ENCODE results near the gene TTLL8. TPM values are rescaled to one million over a fixed set of nuclear protein-coding genes. Genes with fewer than 3 reads are reported as not detected.
A peak's percentile ranks its signal among the peaks of the same experiment; 100 is the strongest.

The TTLL8 gene
- total RNA-seq, 1 donor from 2014 or later = not detected

DNA sequence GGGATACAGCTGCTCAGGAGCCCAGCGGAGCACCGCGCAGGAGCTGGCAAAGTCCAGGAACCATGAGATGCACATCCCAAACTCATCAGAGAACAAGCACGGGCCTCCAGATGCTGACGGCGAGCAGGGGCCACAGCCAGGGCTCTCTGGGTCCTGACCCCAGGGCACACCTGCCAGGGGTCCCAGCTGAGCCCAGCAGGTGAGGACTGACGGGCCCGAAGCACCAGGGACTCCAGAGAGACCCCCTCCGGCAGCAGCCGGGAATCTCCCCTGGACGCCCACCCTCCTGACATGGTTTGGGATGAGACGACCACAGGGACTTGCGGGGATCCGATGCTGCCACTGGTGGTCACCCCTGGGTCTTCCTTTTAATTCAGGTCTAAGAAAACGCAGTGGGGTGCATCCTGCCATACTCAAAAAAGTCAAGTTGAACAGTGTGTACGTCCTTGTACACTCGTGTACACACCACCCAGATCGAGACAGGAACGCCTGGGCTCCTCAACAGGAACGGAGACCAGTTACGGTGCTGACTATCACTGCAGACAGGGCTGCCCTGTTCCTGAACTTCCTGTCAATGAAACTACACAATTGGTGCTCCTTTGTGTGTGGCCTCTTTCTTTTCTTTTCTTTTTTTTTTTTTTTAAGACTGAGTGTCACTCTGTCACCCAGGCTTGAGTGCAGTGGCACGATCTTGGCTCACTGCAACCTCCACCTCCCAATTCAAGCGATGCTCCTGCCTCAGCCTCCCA is 21.9 kb downstream of the TTLL8 start:
- DNase-seq (ENCODE audit: low spot score) = no peak
- Mint-ChIP-seq H3K4me3 (ENCODE audit: low read depth) (no peak overlapping the region), H3K9me3 (no peaks in the 10 kb centered on the region), H3K36me3 (ENCODE audit: low read depth) (no peaks in the 10 kb centered on the region), H3K4me1 (ENCODE audit: low read depth) (peaks cover 1% of the 10 kb centered on the region), H3K27ac (no peak overlapping the region), H3K27me3 (ENCODE audit: low read depth) (peaks cover 4% of the 10 kb centered on the region)
- intact Hi-C loops (cut with micrococcal nuclease) = no loop called here

DNA sequence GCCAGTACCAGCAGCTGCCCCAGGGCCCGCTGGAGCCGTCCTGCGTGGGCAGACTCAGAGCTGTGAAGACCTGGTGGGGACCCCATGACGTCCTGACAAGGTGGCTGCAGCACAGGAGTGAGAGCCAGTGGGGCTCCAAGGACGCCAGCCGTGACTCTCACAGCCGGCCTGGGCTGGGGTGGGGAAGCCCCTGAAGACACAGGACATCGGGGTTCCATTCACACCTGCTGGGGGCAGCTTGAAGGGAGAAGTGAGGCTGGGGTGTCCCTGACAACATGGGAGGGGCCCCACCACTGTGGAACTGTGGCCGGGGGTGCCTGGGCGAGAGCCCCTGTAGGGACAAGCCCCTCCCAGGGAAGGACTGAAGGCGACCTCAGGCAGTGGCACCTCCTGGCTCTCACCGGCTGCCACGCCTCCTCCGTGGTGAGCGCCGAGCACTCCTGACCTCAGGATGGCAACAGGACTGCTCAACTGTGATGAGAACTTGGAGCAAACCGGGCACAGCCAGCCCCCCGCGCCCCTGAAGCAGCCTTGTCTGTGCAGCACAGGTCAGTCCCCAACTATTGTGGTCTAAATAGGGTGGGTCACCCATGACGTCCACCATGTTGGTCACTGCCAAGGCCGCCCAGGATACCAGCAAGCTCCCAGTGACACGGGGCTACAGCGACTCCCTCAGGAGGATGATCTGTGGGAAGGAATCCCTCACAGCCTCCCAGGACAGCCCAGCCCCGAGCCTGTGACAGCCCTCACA is 22.8 kb downstream of the TTLL8 start:
- peaks cover 4% of the 10 kb centered on the region for H3K27me3 Mint-ChIP-seq (ENCODE audit: low read depth)
- no peak overlapping the region for H3K27ac Mint-ChIP-seq
- DNase-seq (ENCODE audit: low spot score) = no peak
- H3K4me3 Mint-ChIP-seq (ENCODE audit: low read depth) = no peak overlapping the region
- peaks cover 1% of the 10 kb centered on the region for H3K4me1 Mint-ChIP-seq (ENCODE audit: low read depth)
- intact Hi-C loops (cut with micrococcal nuclease) = no loop called here
- no peaks in the 10 kb centered on the region for H3K36me3 Mint-ChIP-seq (ENCODE audit: low read depth)
- no peaks in the 10 kb centered on the region for H3K9me3 Mint-ChIP-seq

GRCh38 chr22:50034126-50035081 is 23.7 kb downstream of the TTLL8 start:
- intact Hi-C loops (cut with micrococcal nuclease) = no loop called here
- DNase-seq (ENCODE audit: low spot score) = no peak

DNA sequence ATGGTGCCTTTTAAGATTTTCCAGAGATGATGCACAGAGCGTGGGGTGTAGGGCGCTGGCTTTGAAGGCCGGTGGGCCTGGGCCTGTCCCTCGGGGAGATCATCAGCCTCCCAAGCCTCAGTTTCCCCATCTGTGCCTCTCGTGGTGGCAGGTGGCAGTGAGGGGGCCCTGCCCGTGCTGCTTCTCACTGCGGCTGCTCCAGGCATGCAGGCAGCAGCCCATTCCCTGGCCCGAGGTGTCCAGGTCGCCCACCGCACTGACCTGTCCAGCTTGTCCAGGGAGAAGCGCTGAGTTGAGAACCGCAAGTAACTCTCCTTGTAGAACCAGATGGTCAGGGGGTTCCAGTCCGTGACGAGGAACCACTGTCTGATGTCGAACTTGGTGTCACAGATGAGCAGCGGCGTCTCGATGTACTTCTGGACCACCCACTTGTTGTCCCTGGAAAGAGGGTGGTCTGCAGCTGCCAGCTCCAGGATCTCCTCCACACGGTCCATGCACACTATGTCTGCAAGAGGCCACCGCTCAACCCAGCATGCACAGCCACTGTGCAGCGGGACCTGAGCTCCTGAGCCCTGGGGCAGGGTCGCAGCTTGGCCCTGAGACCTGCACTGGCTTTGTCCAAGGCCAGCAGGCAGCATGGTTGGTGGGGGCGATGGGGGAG is 25.0 kb downstream of the TTLL8 start:
- H3K27ac Mint-ChIP-seq = no peak overlapping the region
- no peak overlapping the region for H3K4me3 Mint-ChIP-seq (ENCODE audit: low read depth)
- no peaks in the 10 kb centered on the region for H3K9me3 Mint-ChIP-seq
- peaks cover 4% of the 10 kb centered on the region for H3K27me3 Mint-ChIP-seq (ENCODE audit: low read depth)
- H3K36me3 Mint-ChIP-seq (ENCODE audit: low read depth) = no peaks in the 10 kb centered on the region
- H3K4me1 Mint-ChIP-seq (ENCODE audit: low read depth) = peaks cover 2% of the 10 kb centered on the region
- no peak for DNase-seq (ENCODE audit: low spot score)
- intact Hi-C loops (cut with micrococcal nuclease) = no loop called here

More at GRCh38 chr22:50034126-50035081, 23.7 kb downstream of the TTLL8 start:
- H3K27me3 Mint-ChIP-seq (ENCODE audit: low read depth) = peaks cover 4% of the 10 kb centered on the region
- H3K4me1 Mint-ChIP-seq (ENCODE audit: low read depth) = peaks cover 1% of the 10 kb centered on the region
- no peak overlapping the region for H3K27ac Mint-ChIP-seq
- no peaks in the 10 kb centered on the region for H3K36me3 Mint-ChIP-seq (ENCODE audit: low read depth)
- H3K9me3 Mint-ChIP-seq = no peaks in the 10 kb centered on the region
- no peak overlapping the region for H3K4me3 Mint-ChIP-seq (ENCODE audit: low read depth)

- Mint-ChIP-seq H3K27ac (no peak overlapping the region), H3K27me3 (ENCODE audit: low read depth) (peaks cover 4% of the 10 kb centered on the region), H3K9me3 (no peaks in the 10 kb centered on the region), H3K4me1 (ENCODE audit: low read depth) (peaks cover 9% of the 10 kb centered on the region), H3K36me3 (ENCODE audit: low read depth) (no peaks in the 10 kb centered on the region), H3K4me3 (ENCODE audit: low read depth) (no peak overlapping the region)
- intact Hi-C loops (cut with micrococcal nuclease) = no loop called here
- DNase-seq (ENCODE audit: low spot score) = no peak
Measured at GRCh38 chr22:50032109-50032871, 25.8 kb downstream of the TTLL8 start.

DNA sequence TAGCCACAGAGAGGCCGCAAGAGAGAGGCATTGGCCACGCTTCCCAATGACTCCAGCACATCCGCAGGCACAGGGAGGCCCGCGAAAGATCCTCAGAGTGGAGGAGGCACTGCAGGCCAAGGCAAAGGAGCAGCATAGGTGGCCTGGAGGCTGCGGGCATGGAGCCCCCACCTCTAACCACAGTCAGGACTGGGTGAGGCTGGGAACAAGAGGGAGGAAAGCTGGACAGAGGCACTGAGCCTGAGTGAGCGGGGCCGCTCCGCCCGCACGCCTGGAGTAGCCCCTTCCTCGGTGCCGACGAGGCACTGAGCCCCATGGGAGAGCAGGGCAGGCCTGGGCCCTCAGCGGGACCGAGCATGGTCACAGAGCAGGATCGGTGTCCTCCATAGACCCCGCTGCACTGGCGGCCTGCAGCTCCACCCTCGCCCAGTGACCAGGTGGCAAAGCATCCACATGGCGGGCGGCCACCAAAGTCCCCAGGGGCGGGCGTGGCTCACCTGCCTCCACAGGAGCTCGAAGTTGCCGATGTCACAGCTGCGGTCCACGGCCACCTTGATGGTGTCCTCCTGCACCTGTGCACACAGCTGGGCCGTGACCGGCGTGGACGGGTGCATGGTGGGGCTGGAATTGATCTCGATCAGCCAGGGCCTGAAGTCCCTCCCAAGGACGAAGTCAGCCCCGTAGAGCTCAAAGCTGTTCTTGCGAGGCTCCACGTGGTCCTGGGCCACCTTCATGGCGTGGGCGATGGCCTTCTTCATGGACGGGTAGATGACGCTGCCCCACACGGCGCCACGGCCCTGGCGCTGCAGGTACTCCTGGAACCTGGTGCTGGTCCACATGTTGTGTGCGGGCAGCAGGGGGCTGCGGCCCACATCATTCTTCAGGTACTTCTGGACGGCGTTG is 26.7 kb downstream of the TTLL8 start:
- Mint-ChIP-seq H3K27me3 (ENCODE audit: low read depth) (peaks cover 4% of the 10 kb centered on the region), H3K27ac (no peak overlapping the region), H3K4me1 (ENCODE audit: low read depth) (peaks cover 9% of the 10 kb centered on the region), H3K36me3 (ENCODE audit: low read depth) (no peaks in the 10 kb centered on the region), H3K4me3 (ENCODE audit: low read depth) (no peak overlapping the region), H3K9me3 (no peaks in the 10 kb centered on the region)
- no peak for DNase-seq (ENCODE audit: low spot score)
- intact Hi-C loops (cut with micrococcal nuclease) = no loop called here

GRCh38 chr22:50030297-50031188 is 27.6 kb downstream of the TTLL8 start:
- Mint-ChIP-seq H3K4me3 (ENCODE audit: low read depth) (no peak overlapping the region), H3K9me3 (no peaks in the 10 kb centered on the region), H3K4me1 (ENCODE audit: low read depth) (peaks cover 9% of the 10 kb centered on the region), H3K27ac (no peak overlapping the region), H3K36me3 (ENCODE audit: low read depth) (no peaks in the 10 kb centered on the region), H3K27me3 (ENCODE audit: low read depth) (peaks cover 4% of the 10 kb centered on the region)
- peak; percentile 71 for DNase-seq (ENCODE audit: low spot score)
- intact Hi-C loops (cut with micrococcal nuclease) = loop anchor here (1.0 kb wide), 3 partner anchors 37 to 263 kb away; no protein-coding TSS in a partner anchor

- H3K36me3 Mint-ChIP-seq (ENCODE audit: low read depth) = no peaks in the 10 kb centered on the region
- no peak for DNase-seq (ENCODE audit: low spot score)
- peaks cover 1% of the 10 kb centered on the region for H3K27me3 Mint-ChIP-seq (ENCODE audit: low read depth)
- peak overlapping the region; percentile 62 for H3K27ac Mint-ChIP-seq
- no peak overlapping the region for H3K4me3 Mint-ChIP-seq (ENCODE audit: low read depth)
- intact Hi-C loops (cut with micrococcal nuclease) = no loop called here
- no peaks in the 10 kb centered on the region for H3K9me3 Mint-ChIP-seq
- H3K4me1 Mint-ChIP-seq (ENCODE audit: low read depth) = peaks cover 9% of the 10 kb centered on the region
Measured at GRCh38 chr22:50027639-50028537, 30.2 kb downstream of the TTLL8 start.

GRCh38 chr22:50025993-50026392 is 32.1 kb downstream of the TTLL8 start:
- DNase-seq (ENCODE audit: low spot score) = no peak
- peaks cover 9% of the 10 kb centered on the region for H3K4me1 Mint-ChIP-seq (ENCODE audit: low read depth)
- H3K4me3 Mint-ChIP-seq (ENCODE audit: low read depth) = no peak overlapping the region
- intact Hi-C loops (cut with micrococcal nuclease) = no loop called here
- H3K27me3 Mint-ChIP-seq (ENCODE audit: low read depth) = peaks cover 1% of the 10 kb centered on the region
- H3K9me3 Mint-ChIP-seq = no peaks in the 10 kb centered on the region
- no peak overlapping the region for H3K27ac Mint-ChIP-seq
- no peaks in the 10 kb centered on the region for H3K36me3 Mint-ChIP-seq (ENCODE audit: low read depth)
